HUES64 (cell line): ENCODE results near the gene FTO.

Source experiments
- H3K27ac ChIP-seq: 2 replicates; pipeline ENCODE4 v1.7.0; 2013; ENCODE audit warnings: low read depth, low read length, inconsistent platforms
- H3K27me3 ChIP-seq: 2 replicates; pipeline ENCODE4 v1.6.1; 2013; ENCODE audit warnings: mild to moderate bottlenecking, low read length; ENCODE audit not compliant: insufficient read depth
- H3K36me3 ChIP-seq: 2 replicates; pipeline ENCODE4 v1.6.1; 2013; ENCODE audit warnings: mild to moderate bottlenecking, low read length; ENCODE audit not compliant: insufficient read depth
- H3K4me1 ChIP-seq: 2 replicates; pipeline ENCODE4 v1.6.1; 2013; ENCODE audit warnings: mild to moderate bottlenecking, low read length, moderate library complexity; ENCODE audit not compliant: insufficient read depth
- H3K4me3 ChIP-seq: 2 replicates; pipeline ENCODE4 v1.5.1; 2013; ENCODE audit warnings: mild to moderate bottlenecking, low read length, moderate library complexity
- H3K9ac ChIP-seq: 2 replicates; pipeline ENCODE4 v1.6.1; 2013; ENCODE audit warnings: mild to moderate bottlenecking, low read depth, low read length
- H3K9me3 ChIP-seq: 2 replicates; pipeline ENCODE4 v1.6.1; 2013; ENCODE audit warnings: low read depth, low read length; ENCODE audit not compliant: insufficient read depth
- WGBS: fragments of 150-250, 120-280 bp; methylation state at CpG from one replicate; pipeline ENCODE4 v1.1.7; 2013; ENCODE audit warnings: missing lambda C conversion rate; 5-methylcytosine and 5-hydroxymethylcytosine counted together

The FTO gene

DNA sequence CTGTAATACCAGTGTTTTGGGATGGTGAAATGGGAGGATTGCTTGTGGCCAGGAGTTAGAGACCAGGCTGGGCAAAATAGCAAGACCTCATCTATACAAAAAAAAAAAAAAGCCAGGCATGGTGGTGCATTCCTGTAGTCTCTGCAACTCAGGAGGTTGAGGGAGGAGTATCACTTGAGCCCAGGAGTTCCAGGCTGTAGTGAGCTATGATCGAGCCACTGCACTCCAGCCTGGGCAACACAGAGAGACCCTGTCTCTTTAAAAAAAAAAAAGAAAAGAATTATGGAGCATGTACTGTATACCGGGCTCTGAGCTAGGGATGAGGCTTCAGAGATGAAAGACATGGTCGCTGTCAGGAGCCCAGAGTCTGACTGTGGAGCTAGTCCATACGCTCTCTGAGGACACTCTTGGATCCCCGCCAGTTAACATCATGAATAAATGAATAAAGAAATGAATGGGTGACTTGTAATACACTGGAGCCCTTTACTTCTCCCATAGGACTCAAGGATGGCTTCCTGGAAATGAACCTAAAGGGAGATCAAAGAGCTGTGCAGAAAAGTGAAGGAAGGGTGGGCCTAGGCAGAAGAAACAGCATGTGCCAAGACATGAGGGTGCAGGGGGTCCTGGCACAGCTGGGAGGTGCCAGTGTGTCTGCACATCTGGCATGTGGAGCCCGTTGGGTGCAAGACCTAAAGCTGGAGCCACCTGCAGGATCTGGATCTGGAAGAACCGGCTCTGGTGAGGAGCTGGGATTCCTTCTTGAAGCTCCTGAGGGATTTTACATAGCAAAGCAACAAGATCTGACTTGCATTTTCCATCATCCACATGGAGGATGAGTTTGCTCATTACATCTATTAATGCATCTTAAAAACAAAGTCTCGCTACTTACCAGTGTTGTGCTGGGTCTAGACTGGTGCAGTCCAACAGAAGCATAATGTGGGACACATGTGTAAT, 462.2 kb downstream of the FTO start:
- 93% methylated on average over 7 of the region's 8 CpGs for WGBS
- H3K4me1 ChIP-seq: no peaks in the 10 kb centered on the region

DNA sequence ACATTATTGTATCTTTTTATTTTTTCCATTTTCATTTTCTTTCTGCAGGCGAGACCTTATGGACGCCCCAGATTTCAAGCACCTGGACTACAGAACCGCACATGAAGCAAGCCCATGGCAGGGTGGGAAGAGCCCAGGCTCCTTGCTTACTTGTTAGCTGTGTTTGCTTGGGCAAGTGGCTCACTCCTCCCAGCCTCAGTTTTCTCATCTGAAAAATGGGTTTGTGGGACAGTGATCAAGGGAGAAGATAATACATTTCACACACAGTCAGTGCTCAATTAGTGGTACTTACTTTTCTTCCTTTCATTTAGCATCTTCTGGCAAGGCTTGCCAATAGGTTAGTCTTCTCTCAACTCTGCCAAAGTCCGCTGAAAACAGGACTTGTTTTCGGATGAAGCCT, 465.2 kb downstream of the FTO start:
- no peaks in the 10 kb centered on the region for H3K36me3 ChIP-seq
- no peaks in the 10 kb centered on the region for H3K27me3 ChIP-seq
- no peaks in the 10 kb centered on the region for H3K9me3 ChIP-seq
- no peak overlapping the region for H3K27ac ChIP-seq
- H3K9ac ChIP-seq: no peak overlapping the region
- peaks cover 18% of the 10 kb centered on the region for H3K4me1 ChIP-seq
- H3K4me3 ChIP-seq: no peak overlapping the region
- 97% methylated on average over 5 of the region's 5 CpGs for WGBS

More for the DNA sequence above, 462.2 kb downstream of the FTO start:
- Histone ChIP-seq H3K9ac (no peak overlapping the region), H3K9me3 (no peaks in the 10 kb centered on the region), H3K4me3 (no peak overlapping the region), H3K27me3 (no peaks in the 10 kb centered on the region), H3K27ac (no peak overlapping the region), H3K36me3 (no peaks in the 10 kb centered on the region)

DNA sequence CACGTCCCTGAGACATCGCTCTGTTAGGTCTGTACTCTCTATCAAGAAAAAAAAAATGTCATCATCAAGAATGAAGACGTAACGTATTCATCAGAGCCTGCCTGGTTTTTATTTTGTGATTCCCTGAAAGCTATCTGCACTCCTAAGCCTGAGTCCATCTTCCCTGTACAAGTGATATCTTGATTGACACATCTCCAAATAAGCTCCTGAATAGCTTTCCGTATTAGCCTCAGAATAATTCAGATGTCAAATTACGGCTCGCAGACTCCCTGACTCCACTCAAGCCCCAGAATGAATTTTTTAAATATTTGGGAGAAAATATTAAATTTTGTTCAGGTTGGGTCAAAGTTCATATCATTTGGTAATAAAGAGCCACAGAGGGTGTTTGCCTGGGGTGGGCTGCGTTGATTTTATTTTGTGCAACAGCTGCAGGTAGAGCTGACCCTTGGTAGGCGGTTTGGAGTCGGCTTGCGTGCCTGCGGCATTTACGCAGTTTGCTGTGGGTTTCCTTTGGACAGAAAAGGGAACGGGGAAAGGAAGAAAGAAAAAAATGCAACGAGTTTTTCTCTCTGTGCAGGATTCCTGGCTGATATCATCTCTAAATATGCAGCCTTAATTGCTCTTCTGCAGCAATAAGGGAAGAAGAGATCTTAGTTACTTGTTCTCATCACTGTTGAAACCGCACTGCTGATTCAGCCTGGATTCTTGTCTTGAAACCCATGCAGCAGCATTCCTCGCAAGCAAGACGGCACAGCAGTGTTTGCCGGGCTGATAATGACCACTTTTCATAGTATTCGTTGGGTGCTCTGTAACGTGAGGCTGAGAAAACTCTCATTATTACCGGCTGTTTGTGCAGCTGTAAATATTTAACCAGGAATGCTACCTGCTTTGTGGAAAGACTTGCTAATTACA, 467.9 kb downstream of the FTO start:
- H3K27ac ChIP-seq: no peak overlapping the region
- no peaks in the 10 kb centered on the region for H3K36me3 ChIP-seq
- no peak overlapping the region for H3K9ac ChIP-seq
- no peak overlapping the region for H3K4me3 ChIP-seq
- no peaks in the 10 kb centered on the region for H3K9me3 ChIP-seq
- H3K27me3 ChIP-seq: no peaks in the 10 kb centered on the region; the same call in 1 of the 2 replicates
- peaks cover 45% of the 10 kb centered on the region for H3K4me1 ChIP-seq
- WGBS: 78% methylated on average over 22 of the region's 22 CpGs

DNA sequence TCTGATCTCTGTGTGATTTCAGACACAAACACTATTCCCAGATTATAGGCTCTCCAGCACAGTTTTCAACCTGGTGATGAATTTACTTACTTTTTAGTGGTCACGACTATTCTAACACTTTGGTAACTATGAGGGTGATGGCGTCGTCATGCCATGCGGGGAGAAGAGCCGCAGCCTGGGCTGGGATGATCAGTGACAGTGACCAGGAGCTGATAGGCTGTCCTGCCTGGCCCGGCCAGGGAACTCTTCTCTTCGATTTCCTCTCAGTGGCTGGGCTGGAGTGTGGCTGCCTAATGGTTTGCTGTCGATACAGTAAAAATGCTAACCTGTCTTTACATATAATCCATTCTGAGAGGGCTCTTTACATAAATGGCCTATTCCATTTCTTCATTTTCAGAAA, 469.5 kb downstream of the FTO start:
- Histone ChIP-seq H3K36me3 (no peaks in the 10 kb centered on the region), H3K9ac (no peak overlapping the region), H3K27ac (no peak overlapping the region), H3K4me3 (no peak overlapping the region), H3K9me3 (no peaks in the 10 kb centered on the region), H3K4me1 (peaks cover 49% of the 10 kb centered on the region), H3K27me3 (no peaks in the 10 kb centered on the region; the same call in 1 of the 2 replicates)
- WGBS: 75% methylated on average over 8 of the region's 8 CpGs

DNA sequence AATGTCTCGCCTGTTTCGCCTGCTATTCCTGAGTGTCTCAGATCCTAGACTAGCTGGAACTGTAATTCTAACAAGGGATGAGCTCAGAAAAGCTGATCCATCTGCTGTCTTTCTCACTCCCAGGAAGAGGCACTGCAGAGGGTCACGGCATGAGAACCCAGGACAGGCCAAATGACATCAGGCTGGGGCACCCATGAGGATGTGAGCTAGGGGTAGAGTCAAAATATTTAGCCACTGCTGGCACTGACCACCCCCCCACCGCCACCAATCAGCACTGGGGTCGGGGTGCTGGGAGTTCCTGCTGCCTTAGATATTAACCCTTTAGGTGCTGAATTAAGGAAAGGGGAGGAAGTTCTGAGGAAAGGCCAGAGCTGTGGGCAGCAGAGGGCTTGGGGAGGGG, 470.2 kb downstream of the FTO start:
- H3K9me3 ChIP-seq: no peaks in the 10 kb centered on the region
- no peak overlapping the region for H3K9ac ChIP-seq
- no peaks in the 10 kb centered on the region for H3K36me3 ChIP-seq
- H3K4me3 ChIP-seq: no peak overlapping the region
- H3K4me1 ChIP-seq: peaks cover 49% of the 10 kb centered on the region
- no peaks in the 10 kb centered on the region; the same call in 1 of the 2 replicates for H3K27me3 ChIP-seq
- 61% methylated on average over 4 of the region's 5 CpGs for WGBS
- H3K27ac ChIP-seq: no peak overlapping the region

DNA sequence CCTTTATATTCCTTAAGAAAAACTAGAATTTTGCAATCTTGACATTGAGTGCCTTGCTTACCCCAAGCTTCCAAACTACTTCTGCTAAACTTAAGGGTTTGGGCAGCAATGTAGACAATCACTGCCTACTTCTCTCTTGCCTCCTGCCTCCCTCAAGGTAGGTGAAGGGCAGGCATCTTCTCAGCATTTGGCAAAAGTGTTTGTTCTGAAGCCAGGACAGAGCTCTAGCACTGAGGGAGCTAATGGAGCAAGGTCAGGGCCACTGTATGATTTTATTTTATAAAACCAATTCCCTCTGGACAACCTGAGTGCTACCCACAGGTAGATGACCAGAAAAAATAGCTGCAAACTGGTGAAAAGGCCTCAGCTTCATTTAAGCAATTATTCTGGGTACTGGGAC, 470.8 kb downstream of the FTO start:
- Histone ChIP-seq H3K9me3 (no peaks in the 10 kb centered on the region), H3K4me3 (no peak overlapping the region), H3K27ac (no peak overlapping the region), H3K27me3 (no peaks in the 10 kb centered on the region; the same call in 1 of the 2 replicates), H3K9ac (no peak overlapping the region), H3K36me3 (no peaks in the 10 kb centered on the region), H3K4me1 (peaks cover 49% of the 10 kb centered on the region)

DNA sequence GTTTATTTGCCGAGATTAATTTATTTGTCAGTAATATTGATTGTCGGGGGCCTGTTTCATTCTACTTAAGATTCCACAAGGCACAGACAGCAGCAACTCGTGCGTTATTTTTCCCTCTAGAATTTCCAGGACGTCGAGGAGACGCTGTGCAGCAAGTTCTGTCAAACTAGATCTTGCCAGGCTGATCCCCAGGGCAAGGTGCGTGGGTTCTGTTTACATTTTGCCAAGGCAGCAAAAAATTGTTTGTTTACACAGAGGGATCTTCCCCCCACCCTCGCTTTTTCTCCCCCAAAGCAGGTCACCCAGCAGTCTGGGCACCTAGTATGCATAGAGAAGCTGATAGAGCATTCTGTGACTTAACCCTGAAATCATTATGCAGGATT, 471.2 kb downstream of the FTO start:
- H3K27ac ChIP-seq: no peak overlapping the region
- peaks cover 49% of the 10 kb centered on the region for H3K4me1 ChIP-seq
- H3K9ac ChIP-seq: no peak overlapping the region
- H3K9me3 ChIP-seq: no peaks in the 10 kb centered on the region
- WGBS: 90% methylated on average over 9 of the region's 9 CpGs
- no peaks in the 10 kb centered on the region; the same call in 1 of the 2 replicates for H3K27me3 ChIP-seq
- H3K4me3 ChIP-seq: no peak overlapping the region
- H3K36me3 ChIP-seq: no peaks in the 10 kb centered on the region

DNA sequence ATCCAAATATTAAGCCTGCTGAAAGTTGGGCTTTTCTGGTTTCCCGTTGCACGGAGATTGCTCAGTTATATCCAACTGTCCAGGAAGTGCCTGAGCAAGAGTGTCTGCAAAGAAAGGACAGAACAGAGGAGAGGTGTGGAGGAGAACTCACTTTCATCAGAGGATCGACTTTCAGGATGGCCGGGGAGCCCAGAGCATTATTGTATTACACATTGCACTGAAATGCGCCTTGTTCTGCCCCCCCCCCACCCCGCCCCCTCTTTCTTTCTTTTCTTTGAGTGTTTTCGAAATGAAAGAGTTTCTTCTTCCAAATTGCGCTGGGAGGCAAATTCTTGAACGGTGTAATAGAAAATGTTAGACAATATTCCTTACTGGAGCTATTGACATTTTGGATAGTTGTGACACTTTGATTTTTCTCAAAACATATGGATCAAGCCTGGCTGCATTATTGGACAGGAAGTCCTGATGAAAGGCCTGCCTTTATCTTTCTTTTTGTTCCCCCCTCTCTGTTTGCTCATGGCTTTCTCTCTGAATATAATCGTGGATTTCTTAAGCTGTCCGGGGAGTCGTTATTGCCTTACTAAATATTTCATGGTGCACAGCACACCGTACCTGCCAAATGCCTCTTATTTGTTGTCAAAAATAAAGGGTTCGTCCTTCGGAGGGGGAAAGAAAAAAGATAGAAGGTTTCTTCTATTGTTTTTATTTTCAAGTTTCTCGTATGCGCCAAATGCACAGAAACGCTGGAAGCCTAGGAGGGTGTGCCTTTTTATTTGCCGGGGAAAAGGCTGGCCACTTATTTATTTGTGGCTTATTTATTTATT, 471.8 kb downstream of the FTO start:
- H3K9ac ChIP-seq: no peak overlapping the region
- H3K4me1 ChIP-seq: peaks cover 49% of the 10 kb centered on the region
- WGBS: 86% methylated on average over 16 of the region's 19 CpGs
- no peaks in the 10 kb centered on the region; the same call in 1 of the 2 replicates for H3K27me3 ChIP-seq
- no peak overlapping the region for H3K4me3 ChIP-seq
- H3K9me3 ChIP-seq: no peaks in the 10 kb centered on the region
- H3K27ac ChIP-seq: no peak overlapping the region
- H3K36me3 ChIP-seq: no peaks in the 10 kb centered on the region

DNA sequence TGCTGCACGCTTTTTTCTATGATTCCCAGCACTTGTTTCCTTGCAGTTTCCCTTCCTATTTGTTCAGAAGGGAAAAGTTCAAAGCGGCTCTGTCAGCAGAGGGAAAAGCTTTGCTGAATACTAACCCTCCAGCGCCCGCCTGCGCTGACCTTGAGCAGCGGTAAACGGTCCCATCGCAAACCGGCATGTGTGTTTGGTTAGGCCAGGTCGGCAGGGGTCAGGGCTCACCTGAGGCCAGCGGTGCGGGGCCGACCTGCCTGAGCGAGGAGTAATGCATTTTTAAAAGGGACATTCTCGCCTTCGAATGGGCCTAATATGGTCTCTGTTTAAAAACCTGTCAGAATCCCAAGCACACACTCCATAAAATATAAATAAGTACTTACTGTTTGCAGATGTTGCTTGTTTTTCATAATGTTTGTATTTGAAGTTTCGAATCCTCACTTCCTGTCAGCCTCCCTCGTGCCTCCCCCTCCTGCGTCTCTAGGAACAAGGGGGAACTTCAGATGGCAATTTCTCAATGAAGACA, 472.5 kb downstream of the FTO start:
- no peaks in the 10 kb centered on the region for H3K36me3 ChIP-seq
- no peak overlapping the region for H3K4me3 ChIP-seq
- H3K27ac ChIP-seq: no peak overlapping the region
- no peak overlapping the region for H3K9ac ChIP-seq
- H3K4me1 ChIP-seq: peaks cover 48% of the 10 kb centered on the region
- H3K9me3 ChIP-seq: no peaks in the 10 kb centered on the region
- H3K27me3 ChIP-seq: no peaks in the 10 kb centered on the region; the same call in 1 of the 2 replicates
- WGBS: 51% methylated on average over 17 of the region's 19 CpGs

DNA sequence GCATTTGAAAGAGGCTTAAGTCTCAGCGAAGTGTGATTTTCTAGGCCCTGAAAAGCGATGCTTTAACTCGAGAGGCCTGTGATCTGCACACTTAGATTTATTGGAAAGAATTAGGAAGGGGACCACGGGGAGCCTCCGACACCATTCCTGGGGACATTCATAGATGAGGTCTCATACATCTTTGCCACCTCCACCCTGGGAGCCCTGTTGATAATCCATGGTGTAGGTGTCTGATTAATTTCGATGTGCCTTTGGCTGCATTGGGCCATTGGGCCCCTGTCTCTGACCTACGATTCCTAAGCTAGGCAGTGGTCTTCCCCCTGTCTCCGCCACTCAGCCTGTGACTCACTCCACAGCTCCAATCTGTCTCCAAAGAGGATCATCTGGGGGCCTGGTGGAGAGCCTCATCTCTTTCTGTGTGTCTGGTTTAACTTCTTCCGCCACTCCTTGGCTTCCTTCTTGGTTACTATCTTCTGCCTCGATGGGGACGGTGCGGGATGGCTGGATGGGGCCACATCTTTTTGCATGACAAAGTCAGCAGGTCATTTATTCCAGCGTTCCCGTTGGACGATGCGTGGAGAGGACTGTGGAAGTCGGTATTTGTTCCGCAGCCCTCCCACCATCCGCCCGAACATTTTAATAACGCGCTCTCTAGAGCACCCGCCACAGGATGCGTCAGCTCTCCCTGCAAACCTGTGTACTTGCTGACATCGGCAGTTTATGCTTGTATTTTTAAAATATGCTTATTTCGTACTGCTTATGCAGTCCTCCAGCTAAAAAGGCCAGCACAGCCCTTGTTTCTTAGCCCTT, 473.3 kb downstream of the FTO start:
- Histone ChIP-seq H3K9me3 (no peaks in the 10 kb centered on the region), H3K27me3 (no peaks in the 10 kb centered on the region; the same call in 1 of the 2 replicates), H3K4me1 (peaks cover 40% of the 10 kb centered on the region), H3K36me3 (no peaks in the 10 kb centered on the region), H3K9ac (no peak overlapping the region), H3K4me3 (no peak overlapping the region), H3K27ac (no peak overlapping the region)
- WGBS: 93% methylated on average over 26 of the region's 26 CpGs
